Measurements from ENCODE around the gene HPSE. TPM values are rescaled to one million over a fixed set of nuclear protein-coding genes. Genes with fewer than 3 reads are reported as not detected.

Gene HPSE
- polyA plus RNA-seq (2013, experiment 1 of 2; ENCODE audit: insufficient read length): 1.2 TPM
- 0.43 TPM for polyA plus RNA-seq (2013, experiment 2 of 2; ENCODE audit: insufficient read length)

DNA sequence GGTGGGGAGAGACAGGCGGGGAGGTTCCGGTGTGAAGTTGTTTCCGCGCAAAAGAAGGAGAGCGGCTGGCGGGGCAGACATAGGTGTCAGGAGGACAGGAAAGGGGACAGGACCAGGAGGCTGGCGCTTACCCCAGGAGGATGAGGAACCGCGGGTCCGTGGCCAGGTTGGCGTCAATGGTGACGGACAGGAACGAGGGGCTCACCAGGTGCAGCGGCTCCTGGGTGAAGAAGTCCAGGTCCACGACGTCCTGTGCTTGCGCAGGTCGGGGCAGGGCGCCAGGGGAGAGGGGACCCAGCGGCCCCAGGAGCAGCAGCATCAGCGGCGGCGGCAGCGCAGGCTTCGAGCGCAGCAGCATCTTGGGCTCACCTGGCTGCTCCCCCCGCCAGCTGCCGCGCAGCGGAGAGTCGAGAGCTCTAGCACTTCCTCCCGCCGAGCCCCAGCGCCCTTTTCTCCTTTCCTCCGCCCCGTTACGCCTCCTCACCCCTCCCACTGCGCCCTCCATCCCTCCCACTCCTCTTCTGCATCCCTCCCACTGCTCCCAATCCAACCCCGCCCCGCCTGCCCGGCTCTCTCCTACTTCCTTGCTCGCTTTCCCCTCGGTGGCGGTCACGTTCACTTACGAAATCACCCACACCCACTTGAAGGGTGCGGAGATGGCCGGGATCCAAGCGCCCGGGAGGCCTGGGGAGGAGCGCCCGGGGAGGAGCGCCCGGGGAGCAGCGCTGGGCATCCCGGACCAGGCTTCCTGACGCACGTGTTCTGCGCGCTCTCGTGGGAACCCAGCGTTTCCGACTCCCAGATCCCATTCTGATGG is at the start of gene HPSE:
Gene HPSE (minus strand): TSS at position 424 of the 817 bp plus-strand sequence. CDS start 66 bp downstream, at position 358.
- peak; percentile 67 for DNase-seq

DNA sequence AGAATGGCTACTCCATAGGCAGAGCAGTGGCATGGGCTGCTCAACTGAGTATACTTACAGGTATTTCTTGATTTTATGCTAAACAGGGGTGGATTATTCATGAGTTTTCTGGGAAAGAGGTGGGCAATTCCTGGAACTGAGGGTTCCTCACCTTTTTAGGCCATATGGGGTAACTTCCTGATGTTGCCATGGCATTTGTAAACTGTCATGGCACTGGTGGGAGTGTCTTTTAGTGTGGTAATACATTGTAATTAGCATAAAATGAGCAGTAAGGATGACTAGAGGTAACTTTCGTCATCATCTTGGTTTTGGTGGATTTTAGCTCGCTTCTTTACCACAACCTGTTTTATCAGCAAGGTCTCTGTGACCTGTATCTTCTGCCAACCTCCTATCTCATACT is 48.2 kb upstream of the HPSE start:
- no peak for DNase-seq

DNA sequence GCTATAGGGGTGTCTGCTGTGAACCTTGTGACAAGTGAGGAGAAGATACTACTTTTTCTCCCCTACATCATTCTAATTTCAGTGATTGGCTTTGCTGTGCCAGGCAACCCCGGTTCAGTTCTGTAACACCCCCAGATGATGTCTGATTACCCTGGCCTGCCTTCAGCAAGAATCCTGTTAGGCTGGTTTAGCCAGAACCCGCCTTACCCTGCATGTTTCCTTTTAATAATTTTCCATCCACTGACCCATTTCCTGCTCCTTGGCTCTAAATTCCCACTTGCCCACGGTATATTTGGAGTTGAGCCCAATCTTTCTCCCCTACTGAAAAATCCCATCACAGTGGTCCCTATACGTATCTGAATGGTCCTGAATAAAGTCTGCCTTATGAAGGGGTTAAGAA is 46.5 kb upstream of the HPSE start:
- no peak for DNase-seq

DNA sequence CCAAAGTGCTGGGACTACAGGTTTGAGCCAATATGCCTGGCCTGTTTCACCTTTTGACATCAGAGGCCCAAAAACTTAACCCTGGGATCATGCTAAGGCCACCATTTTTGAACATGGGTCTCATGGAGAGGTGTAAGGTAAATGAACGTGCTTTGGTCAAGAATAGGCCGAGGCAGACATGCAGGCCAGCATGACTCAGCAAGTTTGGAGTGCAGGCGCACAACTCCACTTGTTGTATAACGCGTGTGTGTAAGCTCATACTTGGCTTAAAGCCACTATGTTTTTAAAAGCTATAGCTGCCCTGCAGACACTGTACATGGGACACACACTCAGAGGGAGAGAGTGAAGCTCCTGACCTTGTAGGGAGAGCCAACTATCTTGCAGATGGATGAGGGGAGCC is 43.8 kb upstream of the HPSE start:
- DNase-seq: no peak

DNA sequence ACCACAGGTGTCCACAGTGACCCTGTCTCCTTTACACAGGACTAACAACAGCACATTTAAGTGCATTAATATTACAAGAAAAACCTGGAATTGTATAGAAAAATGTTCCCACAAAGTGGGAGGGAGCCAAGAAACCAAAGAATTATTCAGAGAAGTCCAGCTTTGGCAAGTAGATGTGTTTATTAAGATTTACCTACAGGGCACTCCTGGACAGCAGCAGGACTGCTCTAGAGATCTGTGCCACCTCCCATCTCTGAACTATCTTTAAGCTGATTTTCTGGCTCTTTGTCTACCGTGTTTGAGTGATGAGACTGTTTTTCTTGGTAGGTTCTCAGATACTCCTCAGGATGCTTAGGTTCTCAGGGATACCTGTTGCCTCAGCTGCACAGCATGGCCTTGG is 38.3 kb upstream of the HPSE start:
- no peak for DNase-seq

DNA sequence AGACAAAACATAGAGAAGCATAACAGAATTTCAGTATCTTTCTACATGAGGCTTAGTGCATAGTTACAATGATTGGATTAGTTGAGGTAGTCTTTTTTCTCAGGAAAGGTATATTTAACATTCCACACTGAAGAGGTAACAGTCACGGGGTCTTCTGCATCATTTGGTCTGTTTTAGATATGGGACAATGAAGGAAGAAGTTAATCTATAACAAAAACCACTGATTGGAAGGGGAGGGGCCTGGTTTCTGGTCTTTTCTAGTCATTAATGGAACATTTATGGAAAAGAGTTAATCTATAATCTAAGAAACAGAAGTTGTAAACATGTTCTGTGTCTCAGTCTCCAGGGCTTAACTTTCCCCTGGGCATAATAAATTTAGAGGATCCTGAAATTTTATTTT is 37.3 kb upstream of the HPSE start:
- no peak for DNase-seq

DNA sequence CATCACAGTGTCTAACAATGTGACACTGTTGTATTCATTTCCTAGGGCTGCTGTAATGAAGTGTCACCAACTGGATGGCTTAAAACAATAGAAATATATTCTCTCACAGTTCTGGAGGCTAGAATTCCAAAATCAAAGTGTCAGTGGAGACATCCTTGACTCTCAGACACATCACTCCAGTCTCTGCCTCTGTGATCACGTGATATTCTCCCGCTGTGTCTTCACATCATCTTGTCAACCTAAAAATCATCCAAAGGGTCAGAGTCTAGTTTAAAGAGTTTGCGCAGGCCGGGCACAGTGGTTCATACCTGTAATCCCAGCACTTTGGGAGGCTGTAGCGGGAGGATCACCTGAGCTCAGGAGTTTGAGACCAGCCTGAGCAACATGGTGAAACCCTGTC is 36.6 kb upstream of the HPSE start:
- no peak for DNase-seq

DNA sequence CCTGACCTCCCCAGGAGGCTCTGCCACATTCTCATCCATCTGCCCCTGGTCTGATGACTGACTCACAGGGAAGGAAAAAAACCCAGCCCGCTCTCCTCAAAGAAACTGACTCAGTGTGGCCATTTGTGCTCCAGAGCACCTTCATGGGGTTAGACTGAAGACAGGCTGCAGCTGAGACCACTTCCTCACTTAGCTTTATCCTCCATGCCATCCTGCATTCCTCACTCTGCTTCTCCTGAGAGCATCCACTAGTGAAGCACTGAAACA is 35.9 kb upstream of the HPSE start:
- DNase-seq: no peak

DNA sequence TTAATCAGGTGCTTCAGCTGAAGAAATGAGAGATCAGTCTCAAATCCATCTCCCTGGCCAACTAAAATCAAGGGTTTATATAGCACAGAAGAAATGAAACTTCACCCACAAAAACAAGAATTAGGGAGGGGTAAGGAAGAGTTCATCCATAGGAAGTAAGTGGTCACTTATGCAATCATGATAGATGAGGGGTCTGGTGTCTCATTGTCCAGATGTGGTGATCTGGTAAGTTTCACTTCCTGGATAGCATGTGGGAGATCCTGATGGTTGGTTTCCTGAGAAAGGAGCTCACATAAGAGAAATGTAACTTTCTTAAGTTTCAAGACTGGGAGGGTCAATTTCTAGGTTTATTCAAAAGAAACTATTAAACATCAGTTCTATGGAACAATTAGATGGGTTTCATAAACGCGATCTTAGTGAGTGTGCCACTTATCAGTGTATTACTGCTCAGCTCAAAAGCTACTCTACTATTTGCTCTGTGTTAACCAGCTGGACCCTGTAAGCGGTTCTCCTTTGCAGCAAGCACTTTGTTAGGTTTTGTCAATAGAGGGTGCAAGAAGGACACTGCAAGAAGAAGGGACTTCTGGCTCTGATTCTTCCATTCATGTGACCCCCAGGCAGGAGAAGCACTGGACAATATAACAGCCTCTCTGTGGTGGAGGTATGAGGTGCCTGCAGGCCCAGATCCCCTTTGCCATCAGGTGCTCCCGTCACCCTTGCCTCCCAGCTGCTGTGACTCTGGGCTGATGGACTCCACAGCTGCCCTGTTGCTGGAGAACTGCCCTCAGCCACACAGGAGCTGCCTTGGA is 35.4 kb upstream of the HPSE start:
- no peak for DNase-seq

DNA sequence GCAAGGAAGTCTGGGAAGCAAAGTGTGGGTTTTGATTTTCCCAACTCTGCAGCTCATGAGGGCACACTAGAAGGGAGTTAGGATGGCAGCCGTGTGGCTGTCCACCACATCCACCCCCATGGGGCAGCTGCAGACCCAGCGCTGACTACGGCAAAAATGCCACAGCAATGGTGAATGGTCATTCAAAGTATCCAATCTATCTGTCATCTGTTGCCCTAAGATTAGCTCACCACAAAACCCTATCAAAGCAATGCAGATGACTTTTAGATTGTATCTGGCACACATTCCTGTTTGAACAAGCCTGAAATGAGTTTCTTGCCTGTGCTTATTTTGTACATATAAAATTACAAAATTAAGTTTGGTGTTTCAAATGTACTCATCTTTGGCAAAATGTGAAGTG is 29.7 kb upstream of the HPSE start:
- no peak for DNase-seq

DNA sequence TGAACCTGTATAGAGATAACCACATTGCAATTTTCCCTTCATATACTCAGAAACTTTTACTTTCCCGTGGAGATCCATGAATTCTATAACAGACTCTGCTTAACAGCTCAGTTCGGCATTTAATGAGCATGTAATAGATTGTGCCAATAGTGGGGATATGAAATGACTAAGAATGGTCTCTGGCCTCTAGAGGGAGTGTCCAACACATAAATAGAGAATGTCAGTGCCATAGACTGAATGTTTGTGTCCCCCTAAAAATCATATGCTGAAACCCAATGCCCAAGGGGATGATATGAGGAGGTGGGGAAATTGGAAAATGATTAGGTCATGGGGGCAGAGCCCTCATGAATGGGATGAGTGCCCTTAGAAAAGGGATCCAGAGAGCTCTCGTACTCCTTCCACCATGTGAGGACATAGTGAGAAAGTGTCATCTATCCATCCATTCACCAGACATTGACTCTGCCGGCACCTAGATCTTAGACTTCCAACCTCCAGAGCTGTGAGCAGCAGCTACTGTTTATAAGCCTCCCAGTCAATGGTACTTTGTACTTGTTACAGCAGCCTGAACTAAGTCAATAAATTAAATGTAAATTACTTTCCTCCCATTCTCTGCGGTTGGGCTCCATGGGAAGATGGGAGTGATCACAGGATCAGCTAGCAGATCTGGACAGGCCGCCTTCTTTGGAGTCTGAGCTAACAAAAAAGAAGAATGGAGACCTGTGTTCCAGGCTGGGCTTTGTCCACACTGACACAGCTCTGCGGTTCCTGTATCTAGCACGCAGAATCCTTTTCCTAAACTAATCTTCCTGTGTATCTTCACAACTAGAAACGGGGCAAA is 28.1 kb upstream of the HPSE start:
- DNase-seq: peak; percentile 18

DNA sequence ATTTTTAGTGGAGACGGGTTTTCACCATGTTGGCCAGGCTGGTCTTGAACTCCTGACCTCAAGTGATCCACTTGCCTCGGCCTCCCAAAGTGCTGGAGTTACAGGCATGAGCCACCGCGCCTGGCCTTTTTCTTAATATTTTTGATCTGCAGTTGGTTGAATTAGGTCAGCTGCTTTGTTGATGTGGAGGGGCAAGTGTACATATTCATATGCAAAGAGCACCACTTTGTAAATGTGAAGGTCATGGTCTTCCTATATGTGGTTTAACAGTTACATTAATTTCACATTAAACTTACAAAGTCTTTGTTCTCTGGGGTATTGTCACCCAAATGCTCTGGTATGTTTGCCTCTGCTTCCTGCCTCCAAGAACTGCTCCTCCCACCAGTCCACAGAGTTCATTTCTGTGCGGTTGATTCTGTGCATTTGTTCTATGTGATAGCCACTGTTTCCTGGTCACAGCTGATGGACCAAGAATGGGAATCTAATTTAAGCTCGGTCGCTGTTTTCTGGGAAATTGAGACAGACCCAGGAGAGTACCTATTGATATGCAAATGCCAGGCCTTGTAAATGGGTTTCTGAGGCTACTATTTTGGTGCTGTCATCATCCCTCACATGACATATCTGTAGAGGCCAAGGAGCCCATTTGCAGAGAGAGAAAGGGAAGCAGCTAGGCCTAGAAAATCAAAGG is 26.9 kb upstream of the HPSE start:
- DNase-seq: no peak

DNA sequence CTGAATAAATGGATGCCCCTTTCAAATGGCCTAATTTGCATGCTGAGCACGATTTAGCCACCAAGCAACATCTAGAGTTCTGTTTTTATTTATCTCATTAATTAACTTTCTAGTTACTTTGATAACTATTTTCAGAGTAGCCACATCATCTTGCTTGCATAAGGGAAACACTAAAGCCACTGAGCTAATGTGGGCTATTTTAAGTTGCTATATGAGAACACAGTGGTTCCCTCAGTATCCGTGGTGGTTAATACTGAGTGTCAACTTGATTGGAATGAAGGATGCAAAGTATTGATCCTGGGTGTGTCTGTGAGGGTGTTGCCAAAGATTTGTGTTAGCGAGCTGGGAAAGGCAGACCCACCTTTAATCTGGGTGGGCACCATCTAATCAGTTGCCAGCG is 25.4 kb upstream of the HPSE start:
- no peak for DNase-seq

DNA sequence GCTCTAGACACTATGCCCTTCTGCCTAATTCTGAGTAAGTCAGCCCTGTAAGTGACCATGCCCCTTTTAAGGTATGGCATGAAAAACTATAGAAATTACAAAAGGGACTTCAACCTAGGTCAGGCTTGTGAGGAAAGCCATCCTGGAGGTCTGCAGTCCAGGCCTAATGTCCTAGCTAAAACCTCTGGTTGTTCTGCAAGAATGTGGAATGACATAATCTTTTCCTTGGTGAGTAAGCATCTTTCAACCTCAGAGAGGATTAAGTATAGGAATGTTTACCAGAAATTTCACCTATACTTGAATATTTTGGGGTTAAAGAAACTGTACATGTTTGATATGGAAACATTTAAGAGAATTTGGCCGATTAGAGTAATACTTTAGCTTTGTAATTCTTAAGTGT is 23.8 kb upstream of the HPSE start:
- DNase-seq: peak; percentile 82

DNA sequence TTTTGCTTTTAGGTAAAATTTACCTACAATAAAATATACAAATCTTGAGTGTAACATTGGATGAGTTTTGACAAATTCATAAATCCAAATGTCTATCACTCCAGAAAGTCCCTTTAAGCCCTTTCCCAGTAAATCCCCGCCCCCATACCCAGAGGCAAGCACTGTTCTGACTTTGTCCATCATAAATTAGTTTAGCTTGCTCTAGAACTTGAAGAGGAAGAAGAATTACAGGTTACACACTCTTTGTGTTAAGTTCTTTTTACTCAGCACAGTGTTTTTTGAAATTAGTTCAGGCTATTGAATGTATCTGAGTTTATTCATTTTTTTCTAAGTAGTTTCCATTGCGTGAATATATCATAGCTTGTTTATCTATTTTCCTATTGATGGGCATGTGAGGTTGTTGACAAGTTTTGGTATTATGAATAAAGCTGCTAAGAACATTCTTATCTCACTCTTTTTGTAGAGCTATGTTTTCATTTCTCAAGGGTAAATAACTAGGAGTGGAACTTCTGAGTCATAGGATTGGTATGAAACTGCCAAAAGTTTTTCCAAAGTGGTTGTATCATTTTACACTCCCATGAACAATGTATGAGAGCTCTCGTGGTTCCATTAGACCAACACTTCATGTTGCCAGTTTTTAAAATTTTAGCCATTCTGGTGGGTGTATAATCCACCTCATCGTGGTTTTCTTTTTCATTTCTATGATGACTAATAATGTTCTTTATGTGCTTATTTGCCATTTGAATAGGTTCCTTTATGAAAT is 22.4 kb upstream of the HPSE start:
- peak; percentile 95 for DNase-seq

DNA sequence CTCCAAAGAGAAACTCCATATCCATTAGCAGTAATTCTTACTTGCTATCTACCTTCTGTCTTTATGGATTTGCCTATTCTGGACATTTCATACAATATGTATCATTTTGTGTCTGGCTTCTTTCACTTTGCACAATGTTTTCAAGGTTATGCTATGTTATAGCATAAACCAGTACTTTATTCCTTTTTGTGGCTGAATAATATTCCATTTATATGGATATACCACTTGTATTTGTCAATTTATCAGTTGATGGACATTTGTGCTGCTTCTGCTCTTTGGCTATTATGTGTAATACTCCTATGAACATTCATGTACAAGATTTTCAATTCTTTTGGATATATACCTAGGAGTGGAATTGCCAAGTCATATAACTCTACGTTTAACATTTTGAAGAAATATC is 18.9 kb upstream of the HPSE start:
- DNase-seq: no peak

DNA sequence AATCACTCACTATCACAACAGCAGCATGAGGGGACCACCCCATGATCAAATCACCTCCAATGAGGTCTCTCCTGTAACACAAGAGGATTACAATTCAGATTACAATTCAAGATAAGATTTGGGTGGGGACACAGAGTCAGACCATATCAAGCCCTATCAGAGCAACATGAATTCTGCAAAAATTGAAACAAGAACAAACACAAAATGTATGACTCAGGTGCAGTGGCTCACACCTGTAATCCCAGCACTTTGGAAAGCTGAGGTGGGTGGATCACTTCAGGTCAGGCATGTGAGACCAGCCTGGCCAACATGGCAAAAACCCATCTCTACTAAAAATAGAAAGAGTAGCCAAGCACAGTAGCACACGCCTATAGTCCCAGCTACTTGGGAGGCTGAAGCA is 13.4 kb upstream of the HPSE start:
- DNase-seq: no peak

DNA sequence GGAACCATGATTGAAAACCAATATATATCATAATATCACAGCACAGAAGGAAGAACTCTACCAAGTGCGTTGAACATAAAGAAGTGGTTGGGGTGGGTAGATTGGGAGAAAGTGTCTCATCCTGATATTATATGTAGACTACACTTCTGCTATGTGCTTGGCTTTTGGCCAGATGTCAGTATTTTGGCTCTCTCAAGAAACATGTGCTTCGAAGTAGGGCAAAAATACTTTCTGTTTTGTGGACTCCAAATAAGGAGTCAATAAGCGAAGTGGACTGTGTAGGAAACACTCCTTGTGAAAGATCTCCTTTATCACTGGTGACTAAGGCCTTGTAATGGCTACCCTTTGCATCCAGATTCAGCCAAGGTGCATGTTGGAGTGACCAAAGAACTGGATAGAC is 7.8 kb upstream of the HPSE start:
- DNase-seq: no peak

DNA sequence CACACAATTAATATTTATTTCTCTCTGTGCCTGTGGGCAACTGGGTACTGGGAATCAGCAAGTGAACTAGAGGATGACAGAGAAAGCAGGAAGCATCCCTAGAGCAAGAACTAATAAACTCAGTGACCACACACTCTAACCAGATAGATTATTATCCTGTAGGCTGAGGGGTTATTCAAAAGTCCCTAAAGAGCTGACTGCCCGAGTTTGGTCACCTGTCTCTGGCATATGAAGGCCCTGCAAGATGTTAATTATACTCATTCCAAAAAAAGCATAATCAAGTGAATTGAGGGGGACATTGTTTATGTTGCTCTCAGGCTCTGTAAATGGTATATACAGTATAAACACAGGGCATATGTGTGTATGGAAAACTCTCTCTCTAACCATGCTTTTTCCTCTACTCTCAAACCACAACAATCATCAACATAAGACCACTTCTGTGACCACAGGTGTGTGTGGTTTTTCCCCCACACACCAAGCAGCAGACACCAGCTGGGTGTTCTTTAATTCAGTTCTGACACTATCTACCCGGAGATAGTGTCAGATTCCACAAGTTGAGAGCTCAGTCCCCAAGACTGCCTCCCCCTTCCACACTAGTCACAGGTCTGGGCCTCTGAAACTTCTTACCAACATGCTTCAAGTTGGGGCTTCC is 6.2 kb upstream of the HPSE start:
- no peak for DNase-seq

DNA sequence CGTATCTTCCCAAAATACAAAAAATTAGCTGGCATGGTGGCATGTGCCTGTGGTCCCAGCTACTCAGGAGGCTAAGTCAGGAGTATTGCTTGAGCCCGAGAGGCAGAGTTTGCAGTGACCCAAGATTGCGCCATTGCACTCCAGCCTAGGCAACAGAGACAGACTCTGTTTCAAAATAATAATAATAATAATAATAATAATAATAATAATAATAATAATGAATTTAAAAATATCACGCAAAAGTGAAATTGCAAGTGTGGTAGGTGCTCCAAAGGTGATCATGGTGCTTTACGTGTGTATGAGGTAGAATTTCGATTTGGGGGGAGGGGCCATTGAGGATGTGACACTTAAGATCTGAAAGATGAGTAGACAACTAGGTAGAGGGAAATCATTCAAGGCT is 4.9 kb upstream of the HPSE start:
- no peak for DNase-seq

DNA sequence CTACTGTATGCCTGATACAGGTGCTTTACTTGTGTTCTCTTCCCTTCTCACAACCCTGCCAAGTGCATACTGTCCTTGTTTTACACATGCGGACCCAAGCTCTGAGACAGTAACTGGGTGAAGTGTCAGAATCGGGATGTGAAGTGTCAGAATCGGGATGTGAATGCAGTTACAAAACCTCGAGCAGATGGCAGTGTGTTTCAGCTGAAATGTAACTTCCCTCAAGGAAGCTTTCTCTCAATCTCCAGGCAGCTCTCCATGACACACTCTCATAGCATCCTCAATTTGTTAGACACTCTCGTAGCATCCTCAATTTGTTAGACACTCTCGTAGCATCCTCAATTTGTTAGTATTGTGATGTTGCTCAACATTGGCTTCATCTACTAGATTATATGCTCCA is 1.1 kb upstream of the HPSE start:
- no peak for DNase-seq
